Activated CD4-positive, alpha-beta memory T cell treated with anti-CD3 and anti-CD28 coated beads, Interleukin-2, amount 10 ng/mL, durations not matched to agents 7 days and 5 days (primary cell): ENCODE measurements around the gene RCVRN. TPM values are rescaled to one million over a fixed set of nuclear protein-coding genes. Genes with fewer than 3 reads are reported as not detected.
"Not testable (repeated sequence)": the region's sequence is repeated elsewhere in the genome, so short reads cannot be mapped to it uniquely, and the experiment has no call there.

Experiments
- CTCF ChIA-PET: fragments of 350-600 bp; sonication (Branson Sonifier 250); formaldehyde crosslinking; loops from one replicate; lab custom pipeline; 2021; ENCODE audit warnings: antibody characterized with exemption, inconsistent platforms; lab: Charles Lee
- POLR2A ChIA-PET: fragments of 350-600 bp; sonication (Branson Sonifier 250); formaldehyde crosslinking; loops from one replicate; lab custom pipeline; 2021; ENCODE audit warnings: antibody characterized with exemption; lab: Charles Lee
- DNase-seq: peaks from one replicate; pipeline ENCODE4 v3.0.0-alpha.2; 2020
- H3K27ac Mint-ChIP-seq: one replicate; pipeline ENCODE4 v1.8.0; 2021; ENCODE audit warnings: mild to moderate bottlenecking, mixed read lengths
- H3K27me3 Mint-ChIP-seq: one replicate; pipeline ENCODE4 v1.8.0; 2021; ENCODE audit warnings: mixed read lengths
- H3K36me3 Mint-ChIP-seq: one replicate; pipeline ENCODE4 v1.8.0; 2021; ENCODE audit warnings: low read depth, mixed read lengths
- H3K4me1 Mint-ChIP-seq: one replicate; pipeline ENCODE4 v1.8.0; 2021; ENCODE audit warnings: mixed read lengths
- H3K4me3 Mint-ChIP-seq: one replicate; pipeline ENCODE4 v1.8.0; 2021; ENCODE audit warnings: mild to moderate bottlenecking, mixed read lengths
- H3K9me3 Mint-ChIP-seq: one replicate; pipeline ENCODE4 v1.8.0; 2021; ENCODE audit warnings: mixed read lengths
- total RNA-seq, 2 experiments: library from RNA; stranded (reverse); gene quantifications; one replicate each; pipeline ENCODE4 v1.2.3, GENCODE V29; 2021

Gene RCVRN
- total RNA-seq, 2 experiments from 2014 or later, result not detected

- ChIA-PET CTCF (interaction anchor here (1.9 kb wide), 1 partner anchor 9 kb away, joined by 6 read pairs; no protein-coding TSS in a partner anchor), POLR2A (no interaction called here)
- H3K27ac Mint-ChIP-seq, result no peak overlapping the region
- H3K4me1 Mint-ChIP-seq, result no peaks in the 10 kb centered on the region
- no peaks in the 10 kb centered on the region for H3K9me3 Mint-ChIP-seq
- no peak for DNase-seq
- H3K27me3 Mint-ChIP-seq, result no peaks in the 10 kb centered on the region
- no peak overlapping the region for H3K4me3 Mint-ChIP-seq
- no peaks in the 10 kb centered on the region for H3K36me3 Mint-ChIP-seq
These were observed 29.3 kb upstream of the RCVRN start for GRCh38 chr17:9934331-9934730.

GRCh38 chr17:9932491-9932890, 27.4 kb upstream of the RCVRN start:
- H3K27me3 Mint-ChIP-seq, result no peaks in the 10 kb centered on the region
- H3K4me1 Mint-ChIP-seq, result no peaks in the 10 kb centered on the region
- no peak for DNase-seq
- no peak overlapping the region for H3K4me3 Mint-ChIP-seq
- H3K27ac Mint-ChIP-seq, result no peak overlapping the region
- H3K36me3 Mint-ChIP-seq, result no peaks in the 10 kb centered on the region
- ChIA-PET CTCF (no interaction called here), POLR2A (no interaction called here)
- H3K9me3 Mint-ChIP-seq, result no peaks in the 10 kb centered on the region

- DNase-seq, result no peak
- Mint-ChIP-seq H3K4me1 (no peaks in the 10 kb centered on the region), H3K4me3 (no peak overlapping the region), H3K27ac (no peak overlapping the region), H3K27me3 (no peaks in the 10 kb centered on the region), H3K36me3 (no peaks in the 10 kb centered on the region), H3K9me3 (no peaks in the 10 kb centered on the region)
- ChIA-PET POLR2A (no interaction called here), CTCF (no interaction called here)
These were observed 26.2 kb upstream of the RCVRN start for GRCh38 chr17:9931144-9931741.

GRCh38 chr17:9929871-9930270, 24.8 kb upstream of the RCVRN start:
- H3K27ac Mint-ChIP-seq, result no peak overlapping the region
- CTCF ChIA-PET, result no interaction called here
- no peaks in the 10 kb centered on the region for H3K36me3 Mint-ChIP-seq

GRCh38 chr17:9928601-9929333, 23.7 kb upstream of the RCVRN start:
- ChIA-PET CTCF (no interaction called here), POLR2A (no interaction called here)
- no peak for DNase-seq
- Mint-ChIP-seq H3K4me1 (no peaks in the 10 kb centered on the region), H3K27ac (no peak overlapping the region), H3K27me3 (no peaks in the 10 kb centered on the region), H3K36me3 (no peaks in the 10 kb centered on the region), H3K4me3 (no peak overlapping the region), H3K9me3 (no peaks in the 10 kb centered on the region)

More at GRCh38 chr17:9929871-9930270, 24.8 kb upstream of the RCVRN start:
- Mint-ChIP-seq H3K4me1 (no peaks in the 10 kb centered on the region), H3K4me3 (no peak overlapping the region), H3K9me3 (no peaks in the 10 kb centered on the region), H3K27me3 (no peaks in the 10 kb centered on the region)
- no peak for DNase-seq
- POLR2A ChIA-PET, result no interaction called here

- H3K27me3 Mint-ChIP-seq, result no peaks in the 10 kb centered on the region
- ChIA-PET POLR2A (no interaction called here), CTCF (no interaction called here)
- H3K27ac Mint-ChIP-seq, result no peak overlapping the region
- no peaks in the 10 kb centered on the region for H3K36me3 Mint-ChIP-seq
- H3K9me3 Mint-ChIP-seq, result no peaks in the 10 kb centered on the region
- no peaks in the 10 kb centered on the region for H3K4me1 Mint-ChIP-seq
- no peak for DNase-seq
- no peak overlapping the region for H3K4me3 Mint-ChIP-seq
These were observed 21.2 kb upstream of the RCVRN start for GRCh38 chr17:9926150-9926804.

GRCh38 chr17:9925457-9925856, 20.4 kb upstream of the RCVRN start:
- H3K27ac Mint-ChIP-seq, result no peak overlapping the region
- no peak overlapping the region for H3K4me3 Mint-ChIP-seq
- no peaks in the 10 kb centered on the region for H3K4me1 Mint-ChIP-seq
- no peaks in the 10 kb centered on the region for H3K9me3 Mint-ChIP-seq
- CTCF ChIA-PET, result interaction anchor here (0.5 to 1.5 kb wide), 6 partner anchors 10 to 1823 kb away, joined by 3 to 9 read pairs (median 4); no protein-coding TSS in a partner anchor
- POLR2A ChIA-PET, result no interaction called here
- no peak for DNase-seq
- no peaks in the 10 kb centered on the region for H3K36me3 Mint-ChIP-seq
- H3K27me3 Mint-ChIP-seq, result no peaks in the 10 kb centered on the region

- ChIA-PET CTCF (interaction anchor here (0.5 to 1.5 kb wide), 13 partner anchors 8 to 1824 kb away, joined by 3 to 9 read pairs (median 3); no protein-coding TSS in a partner anchor), POLR2A (no interaction called here)
- H3K27me3 Mint-ChIP-seq, result no peaks in the 10 kb centered on the region
- no peaks in the 10 kb centered on the region for H3K36me3 Mint-ChIP-seq
- H3K27ac Mint-ChIP-seq, result no peak overlapping the region
- DNase-seq, result no peak
- no peaks in the 10 kb centered on the region for H3K9me3 Mint-ChIP-seq
- H3K4me3 Mint-ChIP-seq, result no peak overlapping the region
- H3K4me1 Mint-ChIP-seq, result no peaks in the 10 kb centered on the region
These were observed 19.7 kb upstream of the RCVRN start for GRCh38 chr17:9924735-9925191.

- H3K27me3 Mint-ChIP-seq, result no peaks in the 10 kb centered on the region
- CTCF ChIA-PET, result interaction anchor here (0.6 kb wide), 1 partner anchor 471 kb away, joined by 4 read pairs; no protein-coding TSS in a partner anchor
- no peak for DNase-seq
- no peak overlapping the region for H3K4me3 Mint-ChIP-seq
- no peak overlapping the region for H3K27ac Mint-ChIP-seq
- POLR2A ChIA-PET, result no interaction called here
- H3K4me1 Mint-ChIP-seq, result no peaks in the 10 kb centered on the region
- H3K9me3 Mint-ChIP-seq, result no peaks in the 10 kb centered on the region
- no peaks in the 10 kb centered on the region for H3K36me3 Mint-ChIP-seq
These were observed 17.2 kb upstream of the RCVRN start for GRCh38 chr17:9922012-9922848.

- POLR2A ChIA-PET, H3K4me1 Mint-ChIP-seq, H3K36me3 Mint-ChIP-seq, H3K9me3 Mint-ChIP-seq, H3K4me3 Mint-ChIP-seq, H3K27ac Mint-ChIP-seq, H3K27me3 Mint-ChIP-seq, DNase-seq: not testable (repeated sequence)
- CTCF ChIA-PET, result interaction anchor here (0.6 kb wide), 1 partner anchor 472 kb away, joined by 4 read pairs; no protein-coding TSS in a partner anchor
These were observed 16.1 kb upstream of the RCVRN start for GRCh38 chr17:9921216-9921615.

- no peak for DNase-seq
- Mint-ChIP-seq H3K4me1 (no peaks in the 10 kb centered on the region), H3K27ac (no peak overlapping the region), H3K27me3 (no peaks in the 10 kb centered on the region), H3K9me3 (no peaks in the 10 kb centered on the region), H3K36me3 (no peaks in the 10 kb centered on the region), H3K4me3 (no peak overlapping the region)
- ChIA-PET CTCF (no interaction called here), POLR2A (no interaction called here)
These were observed 13.8 kb upstream of the RCVRN start for GRCh38 chr17:9918804-9919352.

- Mint-ChIP-seq H3K36me3 (no peaks in the 10 kb centered on the region), H3K27ac (no peak overlapping the region), H3K4me3 (no peak overlapping the region), H3K27me3 (no peaks in the 10 kb centered on the region), H3K4me1 (no peaks in the 10 kb centered on the region), H3K9me3 (no peaks in the 10 kb centered on the region)
- ChIA-PET POLR2A (no interaction called here), CTCF (no interaction called here)
- no peak for DNase-seq
These were observed 13.3 kb upstream of the RCVRN start for GRCh38 chr17:9918352-9918751.
